Lung (tissue), 12 donors: ENCODE measurements around the gene CST9. TPM values are rescaled to one million over a fixed set of nuclear protein-coding genes. Genes with fewer than 3 reads are reported as not detected.
"Not testable (repeated sequence)": the region's sequence is repeated elsewhere in the genome, so short reads cannot be mapped to it uniquely, and the experiment has no call there.

Experiments used
- ATAC-seq: fragments of 200-7000 bp; cut with Tn5 transposase; one replicate; pipeline ENCODE4 v1.9.1; 2020; ENCODE audit warnings: moderate number of reproducible peaks; ENCODE audit not compliant: insufficient read depth, low FRiP score
- DNase-seq, 3 donors: peaks; one replicate each; pipeline ENCODE4 v3.0.0-alpha.2; 2013 to 2017
- H3K27ac ChIP-seq, 2 donors: one replicate each; pipeline ENCODE4 v1.5.1; 2013; ENCODE audit warnings: mild to moderate bottlenecking in 2 of 2, moderate library complexity in 2 of 2, control low read depth in 1 of 2, inconsistent platforms in 1 of 2, low read depth in 1 of 2, low read length in 1 of 2
- H3K27me3 ChIP-seq, 3 donors: one replicate each; pipeline ENCODE4 v1.5.1; 2013; ENCODE audit warnings: low read length in 2 of 3; ENCODE audit not compliant: control insufficient read depth in 3 of 3, insufficient read depth in 3 of 3
- H3K36me3 ChIP-seq, 4 donors: one replicate each; pipeline ENCODE4 v1.5.1; 2013; ENCODE audit warnings: low read length in 4 of 4, mild to moderate bottlenecking in 1 of 4, moderate library complexity in 1 of 4; ENCODE audit not compliant: control insufficient read depth in 4 of 4, insufficient read depth in 4 of 4
- H3K4me1 ChIP-seq, 5 donors: one replicate each; pipeline ENCODE4 v1.5.1; 2013; ENCODE audit warnings: low read length in 5 of 5, mild to moderate bottlenecking in 2 of 5, moderate library complexity in 1 of 5; ENCODE audit not compliant: control insufficient read depth in 5 of 5, insufficient read depth in 5 of 5
- H3K4me3 ChIP-seq: one replicate; pipeline ENCODE4 v1.5.1; 2013; ENCODE audit warnings: mild to moderate bottlenecking, control low read depth, moderate library complexity
- H3K9ac ChIP-seq, 2 donors: one replicate each; pipeline ENCODE4 v1.5.1; 2013; ENCODE audit warnings: low read length in 2 of 2, control low read depth in 1 of 2; ENCODE audit not compliant: insufficient read depth in 1 of 2
- H3K9me3 ChIP-seq, 4 donors: one replicate each; pipeline ENCODE4 v1.5.1; 2013; ENCODE audit warnings: low read length in 3 of 4, mild to moderate bottlenecking in 1 of 4, moderate library complexity in 1 of 4; ENCODE audit not compliant: control insufficient read depth in 4 of 4, insufficient read depth in 3 of 4
- WGBS, 2 donors: extraction: QIAGEN DNeasy Blood & Tissue Kit; methylation state at CpG; one replicate each; pipeline ENCODE4 v1.1.7; 2013; 5-methylcytosine and 5-hydroxymethylcytosine counted together
- polyA plus RNA-seq, 2 donors: library from polyadenylated mRNA; stranded (reverse); fragments of 200-250 nt; gene quantifications; one replicate each; pipeline ENCODE4 v1.2.1, GENCODE V29; 2013
- total RNA-seq, 2 donors: library from RNA; depleted of rRNA in 1 of 2; stranded (reverse); fragments of >200 nt in 1 of 2; gene quantifications; one replicate each; pipeline ENCODE4 v1.2.1, GENCODE V29; 2014 to 2021
- TF ChIP-seq, protein P1 (sequence below): IDR thresholded peaks from 2 replicates; pipeline ENCODE4 v1.5.1; 2012; ENCODE audit warnings: mild to moderate bottlenecking; ENCODE audit errors: control extremely low read depth, extremely low read depth
- donor health status: control.
- donor health status: control.
- donor health status: Bipolar disorder and iron deficiency.
- donor health status: healthy.
- donor health status: DM: yes; HTN: yes; CAD: no.

Gene CST9
- total and polyA plus RNA-seq, 4 donors = not detected

GRCh38 chr20:23583526-23583925, 22.2 kb downstream of the CST9 start:
- TF ChIP-seq, protein P1, sequence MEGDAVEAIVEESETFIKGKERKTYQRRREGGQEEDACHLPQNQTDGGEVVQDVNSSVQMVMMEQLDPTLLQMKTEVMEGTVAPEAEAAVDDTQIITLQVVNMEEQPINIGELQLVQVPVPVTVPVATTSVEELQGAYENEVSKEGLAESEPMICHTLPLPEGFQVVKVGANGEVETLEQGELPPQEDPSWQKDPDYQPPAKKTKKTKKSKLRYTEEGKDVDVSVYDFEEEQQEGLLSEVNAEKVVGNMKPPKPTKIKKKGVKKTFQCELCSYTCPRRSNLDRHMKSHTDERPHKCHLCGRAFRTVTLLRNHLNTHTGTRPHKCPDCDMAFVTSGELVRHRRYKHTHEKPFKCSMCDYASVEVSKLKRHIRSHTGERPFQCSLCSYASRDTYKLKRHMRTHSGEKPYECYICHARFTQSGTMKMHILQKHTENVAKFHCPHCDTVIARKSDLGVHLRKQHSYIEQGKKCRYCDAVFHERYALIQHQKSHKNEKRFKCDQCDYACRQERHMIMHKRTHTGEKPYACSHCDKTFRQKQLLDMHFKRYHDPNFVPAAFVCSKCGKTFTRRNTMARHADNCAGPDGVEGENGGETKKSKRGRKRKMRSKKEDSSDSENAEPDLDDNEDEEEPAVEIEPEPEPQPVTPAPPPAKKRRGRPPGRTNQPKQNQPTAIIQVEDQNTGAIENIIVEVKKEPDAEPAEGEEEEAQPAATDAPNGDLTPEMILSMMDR = no peak
- Histone ChIP-seq H3K9me3 (peaks cover 0 to 1% (median 0%) of the 10 kb centered on the region in 4 donors), H3K27ac (no peak overlapping the region), H3K9ac (no peak overlapping the region), H3K36me3 (no peaks in the 10 kb centered on the region), H3K4me1 (no peaks in the 10 kb centered on the region), H3K4me3 (no peak overlapping the region), H3K27me3 (no peaks in the 10 kb centered on the region)
- no peak for ATAC-seq
- DNase-seq = no peak

DNA sequence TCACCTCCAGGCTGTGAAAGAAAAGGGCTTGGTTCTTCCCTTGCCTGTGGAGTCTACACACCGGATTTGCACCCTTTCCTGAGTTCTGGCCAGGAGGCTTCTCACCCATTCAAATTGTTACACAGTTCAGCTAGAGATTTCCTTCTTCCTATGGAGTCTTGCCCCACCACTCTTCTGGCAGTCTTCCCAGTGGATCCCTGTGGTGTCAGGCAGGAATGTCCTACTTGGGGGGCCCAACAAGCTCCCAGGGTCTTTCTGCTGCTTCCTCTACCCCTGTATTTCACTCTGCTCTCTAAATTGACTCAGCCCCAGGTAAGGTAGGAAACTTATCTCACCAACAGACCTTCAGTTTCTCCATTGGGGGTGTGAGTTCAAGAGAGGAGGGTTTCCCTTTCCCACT, 23.4 kb downstream of the CST9 start:
- Histone ChIP-seq H3K27ac (no peak overlapping the region), H3K4me1 (no peaks in the 10 kb centered on the region), H3K4me3 (no peak overlapping the region), H3K36me3 (no peaks in the 10 kb centered on the region), H3K9me3 (no peaks in the 10 kb centered on the region), H3K27me3 (no peaks in the 10 kb centered on the region), H3K9ac (no peak overlapping the region)
- DNase-seq (no peak), ATAC-seq (no peak)
- TF ChIP-seq, protein P1 = no peak
- WGBS, 2 donors = 75% methylated on average over 1 of the region's 1 CpG

GRCh38 chr20:23581833-23582232, 23.9 kb downstream of the CST9 start:
- DNase-seq, H3K36me3 ChIP-seq, H3K4me3 ChIP-seq, H3K9ac ChIP-seq, H3K27me3 ChIP-seq, H3K27ac ChIP-seq, H3K9me3 ChIP-seq, H3K4me1 ChIP-seq, ATAC-seq: not testable (repeated sequence)
- WGBS, 2 donors = 89% methylated on average over 9 of the region's 9 CpGs

DNA sequence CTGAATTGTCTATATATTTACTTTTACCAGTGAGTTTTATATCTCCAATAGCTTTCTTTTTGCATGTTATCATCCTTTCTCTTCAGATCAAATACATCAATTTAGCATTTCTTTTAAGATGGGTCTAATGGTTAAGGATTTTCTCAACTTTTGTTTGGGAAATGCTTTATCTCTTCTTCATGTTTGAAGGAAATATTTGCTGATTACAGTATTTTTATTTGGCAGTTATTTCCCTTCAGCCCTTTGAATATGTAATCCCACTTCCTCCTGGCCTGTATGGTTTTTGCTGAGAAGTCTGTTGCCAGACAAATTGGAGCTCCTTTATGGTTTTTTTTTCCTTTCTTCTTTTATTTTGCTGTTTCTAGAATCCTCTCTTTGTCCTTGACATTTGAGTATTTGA, 30.7 kb downstream of the CST9 start:
- no peak overlapping the region for H3K27ac ChIP-seq
- H3K9me3 ChIP-seq = peaks cover 0 to 2% (median 0%) of the 10 kb centered on the region in 4 donors
- no peaks in the 10 kb centered on the region for H3K4me1 ChIP-seq
- TF ChIP-seq, protein P1 = no peak
- DNase-seq = no peak
- H3K36me3 ChIP-seq = no peaks in the 10 kb centered on the region
- no peak overlapping the region for H3K4me3 ChIP-seq
- H3K27me3 ChIP-seq = no peaks in the 10 kb centered on the region
- no peak for ATAC-seq
- no peak overlapping the region for H3K9ac ChIP-seq
